Limb (tissue), 2 donors: ENCODE measurements around the gene MAD1L1.

Experiments used
- DNase-seq, 2 donors: peaks; one replicate each; pipeline ENCODE4 v3.0.0-alpha.2; 2016; ENCODE audit errors: extremely low spot score in 2 of 2

The MAD1L1 gene

GRCh38 chr7:1957471-1958225 lies 275.1 kb downstream of the MAD1L1 start:
- DNase-seq: no peak

- no peak for DNase-seq
Observed at GRCh38 chr7:1956611-1957470, 275.9 kb downstream of the MAD1L1 start.

- no peak for DNase-seq
Observed at GRCh38 chr7:1956141-1956540, 276.6 kb downstream of the MAD1L1 start.

GRCh38 chr7:1954366-1955004 lies 278.3 kb downstream of the MAD1L1 start:
- DNase-seq: no peak

GRCh38 chr7:1953199-1954190 lies 279.2 kb downstream of the MAD1L1 start:
- DNase-seq: no peak

GRCh38 chr7:1952781-1953180 lies 280.0 kb downstream of the MAD1L1 start:
- no peak for DNase-seq

- no peak for DNase-seq
Observed at GRCh38 chr7:1952169-1952760, 280.5 kb downstream of the MAD1L1 start.

GRCh38 chr7:1951600-1951999 lies 281.1 kb downstream of the MAD1L1 start:
- DNase-seq: no peak

GRCh38 chr7:1951159-1951536 lies 281.6 kb downstream of the MAD1L1 start:
- no peak for DNase-seq

GRCh38 chr7:1950452-1951158 lies 282.1 kb downstream of the MAD1L1 start:
- no peak for DNase-seq

- no peak for DNase-seq
Observed at GRCh38 chr7:1950066-1950451, 282.7 kb downstream of the MAD1L1 start.

GRCh38 chr7:1949681-1950055 lies 283.1 kb downstream of the MAD1L1 start:
- DNase-seq: no peak

- DNase-seq: no peak
Observed at GRCh38 chr7:1948887-1949680, 283.7 kb downstream of the MAD1L1 start.

- DNase-seq: no peak
Observed at GRCh38 chr7:1948301-1948796, 284.4 kb downstream of the MAD1L1 start.

- no peak for DNase-seq
Observed at GRCh38 chr7:1947586-1948217, 285.0 kb downstream of the MAD1L1 start.

GRCh38 chr7:1946773-1947450 lies 285.8 kb downstream of the MAD1L1 start:
- DNase-seq: no peak

GRCh38 chr7:1946025-1946772 lies 286.5 kb downstream of the MAD1L1 start:
- DNase-seq: no peak
